ENCODE data around the gene PAM.
"Not testable (repeated sequence)": the region's sequence is repeated elsewhere in the genome, so short reads cannot be mapped to it uniquely, and the experiment has no call there.

PAM gene

GRCh38 chr5:102771435-102771834 is 16.3 kb downstream of the PAM start:
- H3K27me3 ChIP-seq (ENCODE audit: control insufficient read depth, insufficient read depth, low read length) = no peaks in the 10 kb centered on the region
- H3K9ac ChIP-seq (ENCODE audit: low read length) = no peak overlapping the region
- no peak overlapping the region for H3K27ac ChIP-seq (ENCODE audit: low read depth, low read length)
- peaks cover 7% of the 10 kb centered on the region for H3K4me1 ChIP-seq (ENCODE audit: control insufficient read depth, insufficient read depth, low read length)
- H3K4me3 ChIP-seq (ENCODE audit: low read length) = no peak overlapping the region
- no peaks in the 10 kb centered on the region for H3K36me3 ChIP-seq (ENCODE audit: control insufficient read depth, insufficient read depth, low read length)

- H3K9ac ChIP-seq (ENCODE audit: low read length) = no peak overlapping the region
- peaks cover 7% of the 10 kb centered on the region for H3K4me1 ChIP-seq (ENCODE audit: control insufficient read depth, insufficient read depth, low read length)
- H3K36me3 ChIP-seq (ENCODE audit: control insufficient read depth, insufficient read depth, low read length) = no peaks in the 10 kb centered on the region
- no peak overlapping the region for H3K4me3 ChIP-seq (ENCODE audit: low read length)
- no peaks in the 10 kb centered on the region for H3K27me3 ChIP-seq (ENCODE audit: control insufficient read depth, insufficient read depth, low read length)
- H3K27ac ChIP-seq (ENCODE audit: low read depth, low read length) = no peak overlapping the region
Observed at GRCh38 chr5:102772273-102772672, 17.2 kb downstream of the PAM start.

GRCh38 chr5:102773133-102773532 is 18.0 kb downstream of the PAM start:
- H3K4me3 ChIP-seq (ENCODE audit: low read length) = no peak overlapping the region
- no peak overlapping the region for H3K27ac ChIP-seq (ENCODE audit: low read depth, low read length)
- H3K4me1 ChIP-seq (ENCODE audit: control insufficient read depth, insufficient read depth, low read length) = peaks cover 7% of the 10 kb centered on the region
- no peak overlapping the region for H3K9ac ChIP-seq (ENCODE audit: low read length)
- H3K27me3 ChIP-seq (ENCODE audit: control insufficient read depth, insufficient read depth, low read length) = no peaks in the 10 kb centered on the region
- H3K36me3 ChIP-seq (ENCODE audit: control insufficient read depth, insufficient read depth, low read length) = no peaks in the 10 kb centered on the region

- not testable (repeated sequence) for H3K4me3 ChIP-seq (ENCODE audit: low read length); H3K9ac ChIP-seq (ENCODE audit: low read length); H3K27me3 ChIP-seq (ENCODE audit: control insufficient read depth, insufficient read depth, low read length); H3K4me1 ChIP-seq (ENCODE audit: control insufficient read depth, insufficient read depth, low read length); H3K36me3 ChIP-seq (ENCODE audit: control insufficient read depth, insufficient read depth, low read length); H3K27ac ChIP-seq (ENCODE audit: low read depth, low read length)
Observed at GRCh38 chr5:102775756-102776155, 20.7 kb downstream of the PAM start.

- no peak overlapping the region for H3K4me3 ChIP-seq (ENCODE audit: low read length)
- no peaks in the 10 kb centered on the region for H3K36me3 ChIP-seq (ENCODE audit: control insufficient read depth, insufficient read depth, low read length)
- no peak overlapping the region for H3K9ac ChIP-seq (ENCODE audit: low read length)
- peaks cover 6% of the 10 kb centered on the region for H3K4me1 ChIP-seq (ENCODE audit: control insufficient read depth, insufficient read depth, low read length)
- H3K27me3 ChIP-seq (ENCODE audit: control insufficient read depth, insufficient read depth, low read length) = no peaks in the 10 kb centered on the region
- no peak overlapping the region for H3K27ac ChIP-seq (ENCODE audit: low read depth, low read length)
Observed at GRCh38 chr5:102777099-102777498, 22.0 kb downstream of the PAM start.

GRCh38 chr5:102778478-102778877 is 23.4 kb downstream of the PAM start:
- no peaks in the 10 kb centered on the region for H3K27me3 ChIP-seq (ENCODE audit: control insufficient read depth, insufficient read depth, low read length)
- H3K36me3 ChIP-seq (ENCODE audit: control insufficient read depth, insufficient read depth, low read length) = no peaks in the 10 kb centered on the region
- H3K27ac ChIP-seq (ENCODE audit: low read depth, low read length) = no peak overlapping the region
- no peak overlapping the region for H3K9ac ChIP-seq (ENCODE audit: low read length)
- H3K4me1 ChIP-seq (ENCODE audit: control insufficient read depth, insufficient read depth, low read length) = peaks cover 6% of the 10 kb centered on the region
- no peak overlapping the region for H3K4me3 ChIP-seq (ENCODE audit: low read length)

GRCh38 chr5:102781359-102781758 is 26.3 kb downstream of the PAM start:
- Histone ChIP-seq H3K27ac (ENCODE audit: low read depth, low read length) (no peak overlapping the region), H3K4me3 (ENCODE audit: low read length) (no peak overlapping the region), H3K36me3 (ENCODE audit: control insufficient read depth, insufficient read depth, low read length) (no peaks in the 10 kb centered on the region), H3K4me1 (ENCODE audit: control insufficient read depth, insufficient read depth, low read length) (peaks cover 6% of the 10 kb centered on the region), H3K9ac (ENCODE audit: low read length) (no peak overlapping the region), H3K27me3 (ENCODE audit: control insufficient read depth, insufficient read depth, low read length) (no peaks in the 10 kb centered on the region)

GRCh38 chr5:102781786-102782185 is 26.7 kb downstream of the PAM start:
- H3K27me3 ChIP-seq (ENCODE audit: control insufficient read depth, insufficient read depth, low read length) = no peaks in the 10 kb centered on the region
- H3K4me1 ChIP-seq (ENCODE audit: control insufficient read depth, insufficient read depth, low read length) = peaks cover 6% of the 10 kb centered on the region
- H3K27ac ChIP-seq (ENCODE audit: low read depth, low read length) = no peak overlapping the region
- H3K9ac ChIP-seq (ENCODE audit: low read length) = no peak overlapping the region
- no peaks in the 10 kb centered on the region for H3K36me3 ChIP-seq (ENCODE audit: control insufficient read depth, insufficient read depth, low read length)
- H3K4me3 ChIP-seq (ENCODE audit: low read length) = no peak overlapping the region

GRCh38 chr5:102782217-102782872 is 27.2 kb downstream of the PAM start:
- no peak overlapping the region for H3K9ac ChIP-seq (ENCODE audit: low read length)
- no peaks in the 10 kb centered on the region for H3K27me3 ChIP-seq (ENCODE audit: control insufficient read depth, insufficient read depth, low read length)
- H3K4me1 ChIP-seq (ENCODE audit: control insufficient read depth, insufficient read depth, low read length) = peaks cover 6% of the 10 kb centered on the region
- no peaks in the 10 kb centered on the region for H3K36me3 ChIP-seq (ENCODE audit: control insufficient read depth, insufficient read depth, low read length)
- no peak overlapping the region for H3K4me3 ChIP-seq (ENCODE audit: low read length)
- H3K27ac ChIP-seq (ENCODE audit: low read depth, low read length) = no peak overlapping the region

GRCh38 chr5:102787134-102787533 is 32.0 kb downstream of the PAM start:
- H3K9ac ChIP-seq (ENCODE audit: low read length) = no peak overlapping the region
- H3K36me3 ChIP-seq (ENCODE audit: control insufficient read depth, insufficient read depth, low read length) = no peaks in the 10 kb centered on the region
- no peak overlapping the region for H3K4me3 ChIP-seq (ENCODE audit: low read length)
- no peaks in the 10 kb centered on the region for H3K4me1 ChIP-seq (ENCODE audit: control insufficient read depth, insufficient read depth, low read length)
- H3K27me3 ChIP-seq (ENCODE audit: control insufficient read depth, insufficient read depth, low read length) = no peaks in the 10 kb centered on the region
- no peak overlapping the region for H3K27ac ChIP-seq (ENCODE audit: low read depth, low read length)

- Histone ChIP-seq H3K4me3 (ENCODE audit: low read length) (no peak overlapping the region), H3K27me3 (ENCODE audit: control insufficient read depth, insufficient read depth, low read length) (no peaks in the 10 kb centered on the region), H3K9ac (ENCODE audit: low read length) (no peak overlapping the region), H3K36me3 (ENCODE audit: control insufficient read depth, insufficient read depth, low read length) (no peaks in the 10 kb centered on the region), H3K4me1 (ENCODE audit: control insufficient read depth, insufficient read depth, low read length) (no peaks in the 10 kb centered on the region), H3K27ac (ENCODE audit: low read depth, low read length) (no peak overlapping the region)
Observed at GRCh38 chr5:102788788-102789187, 33.7 kb downstream of the PAM start.

GRCh38 chr5:102789469-102789868 is 34.4 kb downstream of the PAM start:
- no peak overlapping the region for H3K27ac ChIP-seq (ENCODE audit: low read depth, low read length)
- H3K27me3 ChIP-seq (ENCODE audit: control insufficient read depth, insufficient read depth, low read length) = no peaks in the 10 kb centered on the region
- no peaks in the 10 kb centered on the region for H3K4me1 ChIP-seq (ENCODE audit: control insufficient read depth, insufficient read depth, low read length)
- H3K9ac ChIP-seq (ENCODE audit: low read length) = no peak overlapping the region
- H3K4me3 ChIP-seq (ENCODE audit: low read length) = no peak overlapping the region
- H3K36me3 ChIP-seq (ENCODE audit: control insufficient read depth, insufficient read depth, low read length) = no peaks in the 10 kb centered on the region

- H3K27ac ChIP-seq (ENCODE audit: low read depth, low read length) = no peak overlapping the region
- no peak overlapping the region for H3K4me3 ChIP-seq (ENCODE audit: low read length)
Observed at GRCh38 chr5:102790748-102791147, 35.6 kb downstream of the PAM start.

More at GRCh38 chr5:102790748-102791147, 35.6 kb downstream of the PAM start:
- Histone ChIP-seq H3K27me3 (ENCODE audit: control insufficient read depth, insufficient read depth, low read length) (no peaks in the 10 kb centered on the region), H3K4me1 (ENCODE audit: control insufficient read depth, insufficient read depth, low read length) (peaks cover 2% of the 10 kb centered on the region), H3K36me3 (ENCODE audit: control insufficient read depth, insufficient read depth, low read length) (no peaks in the 10 kb centered on the region), H3K9ac (ENCODE audit: low read length) (no peak overlapping the region)
